HCT116 (cell line): ENCODE data around the gene CACNA1S. TPM values are rescaled to one million over a fixed set of nuclear protein-coding genes. Genes with fewer than 3 reads are reported as not detected.

ENCODE experiments used
- ATAC-seq: fragments of 200-7000 bp; cut with Tn5 transposase; 2 replicates; pipeline ENCODE4 v1.9.1; 2020; ENCODE audit warnings: mild to moderate bottlenecking, moderate library complexity
- BruUV-seq: library from RNA; stranded (reverse); fragments of 400-500 nt; replicated peaks from 2 replicates; lab custom pipeline; 2021; lab: Mats Ljungman, UMichigan
- CTCF ChIA-PET: fragments of 300-600 bp; sonication (Branson Sonifier 250); formaldehyde crosslinking; loops from one replicate; lab custom pipeline; 2021; ENCODE audit warnings: antibody characterized with exemption; lab: Charles Lee
- POLR2A ChIA-PET: fragments of 300-600, 350-600 bp; sonication (Branson Sonifier 250); formaldehyde crosslinking; loops from one replicate; lab custom pipeline; 2021; ENCODE audit warnings: antibody characterized with exemption; lab: Charles Lee
- RAD21 ChIA-PET, 2 experiments: fragments of 300-600 bp; sonication (Branson Sonifier 250); formaldehyde crosslinking; loops; one replicate each; lab custom pipeline; 2023; ENCODE audit warnings: low total read pairs in 2 of 2; ENCODE audit not compliant: uncharacterized antibody in 2 of 2, unreplicated experiment in 2 of 2, low non-redundant PET in 1 of 2; lab: Charles Lee
- DNase-seq: peaks from one replicate; pipeline ENCODE4 v3.0.0-alpha.2; 2010; ENCODE audit warnings: low read depth, low spot score
- H2AFZ ChIP-seq: fragments of 200-600 bp; shearing (Covaris generic), sonication (generic); 2 replicates; pipeline ENCODE4 v1.6.1; 2017; ENCODE audit warnings: low read depth, mixed run types, mixed read lengths, antibody characterized with exemption, low read length; ENCODE audit not compliant: poor library complexity, severe bottlenecking
- H3K27ac ChIP-seq: 2 replicates; pipeline ENCODE4 v1.5.1; 2012; ENCODE audit warnings: low read depth, low read length
- H3K27me3 ChIP-seq: fragments of 200-600 bp; sonication (generic); 2 replicates; pipeline ENCODE4 v1.6.1; 2016; ENCODE audit warnings: mixed run types, low read length, mixed read lengths; ENCODE audit not compliant: insufficient read depth
- H3K36me3 ChIP-seq, 2 experiments: fragments of 200-500 bp in 1 of 2; fragments of 200-600 bp in 1 of 2; sonication (Bioruptor generic) in 1 of 2; sonication (generic) in 1 of 2; 2 replicates each; pipeline versions ENCODE4 v1.5.1 to v1.6.1; 2014 to 2016; ENCODE audit warnings: low read length in 2 of 2, inconsistent platforms in 1 of 2, mixed read lengths in 1 of 2, mixed run types in 1 of 2; ENCODE audit not compliant: insufficient read depth in 2 of 2, control insufficient read depth in 1 of 2
- H3K4me1 ChIP-seq, 2 experiments: fragments of 200-600 bp in 1 of 2; sonication (generic) in 1 of 2; 2 replicates each; pipeline versions ENCODE4 v1.5.1 to v1.6.1; 2012 to 2017; ENCODE audit warnings: low read length in 2 of 2, inconsistent platforms in 1 of 2, mild to moderate bottlenecking in 1 of 2, mixed read lengths in 1 of 2, mixed run types in 1 of 2, moderate library complexity in 1 of 2; ENCODE audit not compliant: insufficient read depth in 2 of 2, control insufficient read depth in 1 of 2
- H3K4me2 ChIP-seq: fragments of 200-600 bp; sonication (generic); 2 replicates; pipeline ENCODE4 v1.6.1; 2017; ENCODE audit warnings: mixed run types, low read length, mixed read lengths
- H3K4me3 ChIP-seq, 2 experiments: fragments of 200-600 bp in 1 of 2; sonication (generic) in 1 of 2; replicated peaks in 1 of 2; 2 replicates each; pipeline ENCODE4 v1.5.1; 2011 to 2016; ENCODE audit warnings: low read length in 2 of 2, control low read depth in 1 of 2, low read depth in 1 of 2, mild to moderate bottlenecking in 1 of 2, mixed read lengths in 1 of 2, mixed run types in 1 of 2
- H3K79me2 ChIP-seq: fragments of 200-600 bp; sonication (generic); 2 replicates; pipeline ENCODE4 v1.6.1; 2017; ENCODE audit warnings: mild to moderate bottlenecking, mixed run types, low read length, moderate library complexity, mixed read lengths; ENCODE audit not compliant: insufficient read depth
- H3K9ac ChIP-seq: fragments of 200-600 bp; sonication (generic); 2 replicates; pipeline ENCODE4 v1.6.1; 2016; ENCODE audit warnings: low read length, mixed read lengths
- H3K9me2 ChIP-seq: fragments of 200-600 bp; sonication (generic), shearing (Covaris generic); 2 replicates; pipeline ENCODE4 v1.6.1; 2017; ENCODE audit warnings: mixed run types, mild to moderate bottlenecking, moderate library complexity; ENCODE audit not compliant: insufficient read depth
- H3K9me3 ChIP-seq, 2 experiments: fragments of 200-500 bp in 1 of 2; fragments of 200-600 bp in 1 of 2; sonication (Bioruptor generic) in 1 of 2; sonication (generic) in 1 of 2; 2 replicates each; pipeline ENCODE4 v1.6.1; 2014 to 2017; ENCODE audit warnings: low read length in 2 of 2, mixed read lengths in 2 of 2, inconsistent platforms in 1 of 2, low read depth in 1 of 2, mild to moderate bottlenecking in 1 of 2, mixed run types in 1 of 2, moderate library complexity in 1 of 2; ENCODE audit not compliant: control insufficient read depth in 1 of 2, insufficient read depth in 1 of 2
- H4K20me1 ChIP-seq: fragments of 200-600 bp; sonication (generic), shearing (Covaris generic); 2 replicates; pipeline ENCODE4 v1.6.1; 2017; ENCODE audit warnings: mixed run types, mild to moderate bottlenecking, moderate library complexity; ENCODE audit not compliant: insufficient read depth
- CEBPB ChIP-seq: IDR thresholded peaks from 2 replicates; pipeline ENCODE4 v1.6.1; 2012; ENCODE audit warnings: low read depth
- EGR1 ChIP-seq: IDR thresholded peaks from 2 replicates; pipeline ENCODE4 v1.6.1; 2012; ENCODE audit warnings: low read depth
- EZH2 ChIP-seq: fragments of 200-600 bp; sonication (generic); IDR thresholded peaks from 2 replicates; pipeline ENCODE4 v1.6.1; 2017; ENCODE audit warnings: antibody characterized with exemption, mixed run types
- EZH2phosphoT487 ChIP-seq: fragments of 200-600 bp; IDR thresholded peaks from 2 replicates; pipeline ENCODE4 v1.6.1; 2018; ENCODE audit warnings: antibody characterized with exemption, borderline replicate concordance
- FOSL1 ChIP-seq: IDR thresholded peaks from 2 replicates; pipeline ENCODE4 v1.6.1; 2012; ENCODE audit warnings: low read depth
- POLR2AphosphoS5 ChIP-seq: IDR thresholded peaks from 2 replicates; pipeline ENCODE4 v1.6.1; 2011; ENCODE audit warnings: mild to moderate bottlenecking, low read depth, low read length, moderate library complexity
- RAD21 ChIP-seq: IDR thresholded peaks from 2 replicates; pipeline ENCODE4 v1.6.1; 2012; ENCODE audit warnings: low read depth, mild to moderate bottlenecking
- SP1 ChIP-seq: IDR thresholded peaks from 2 replicates; pipeline ENCODE4 v1.6.1; 2012; ENCODE audit warnings: low read depth
- SRF ChIP-seq: IDR thresholded peaks from 2 replicates; pipeline ENCODE4 v1.6.1; 2012; ENCODE audit warnings: low read depth
- TCF7L2 ChIP-seq: IDR thresholded peaks from 2 replicates; pipeline ENCODE4 v1.7.0; 2011; ENCODE audit warnings: borderline replicate concordance, inconsistent platforms; ENCODE audit not compliant: insufficient read depth, insufficient read length; ENCODE audit errors: extremely low read depth
- ZFX ChIP-seq: fragments of 450-650 bp; IDR thresholded peaks from 2 replicates; pipeline ENCODE4 v1.6.1; 2017
- ZNF274 ChIP-seq: fragments of 200-500 bp; sonication (Bioruptor generic); IDR thresholded peaks from 2 replicates; pipeline ENCODE4 v1.6.1; 2014; ENCODE audit warnings: mild to moderate bottlenecking, low read depth, low read length, inconsistent platforms
- intact Hi-C: fragments of 100-400 bp; cut with micrococcal nuclease; formaldehyde crosslinking; loops from 2 replicates; pipeline ENCODE4 v1.10.0; 2022
- total RNA-seq: library from RNA; stranded (reverse); gene quantifications from one replicate; pipeline ENCODE4 v1.2.1, GENCODE V29; 2021; ENCODE audit not compliant: unreplicated experiment
- TF ChIP-seq, protein P1 (sequence below): IDR thresholded peaks from 2 replicates; pipeline ENCODE4 v1.6.1; 2012
- TF ChIP-seq, protein P2 (sequence below): IDR thresholded peaks from 2 replicates; pipeline ENCODE4 v1.6.1; 2012; ENCODE audit warnings: low read depth
- TF ChIP-seq, protein P3 (sequence below), 3 experiments: fragments of 200-600 bp in 1 of 3; sonication (generic) in 1 of 3; IDR thresholded peaks in 2 of 3; conservative IDR thresholded peaks in 1 of 3; 2 replicates each; pipeline ENCODE4 v1.5.1; 2012 to 2017; ENCODE audit warnings: low read depth in 2 of 3, low read length in 2 of 3, antibody characterized with exemption in 1 of 3, borderline replicate concordance in 1 of 3, control low read depth in 1 of 3, mild to moderate bottlenecking in 1 of 3, mixed read lengths in 1 of 3, mixed run types in 1 of 3, moderate library complexity in 1 of 3; ENCODE audit not compliant: insufficient read depth in 1 of 3

Gene CACNA1S
- total RNA-seq, 1 experiment from 2014 or later, result not detected

DNA sequence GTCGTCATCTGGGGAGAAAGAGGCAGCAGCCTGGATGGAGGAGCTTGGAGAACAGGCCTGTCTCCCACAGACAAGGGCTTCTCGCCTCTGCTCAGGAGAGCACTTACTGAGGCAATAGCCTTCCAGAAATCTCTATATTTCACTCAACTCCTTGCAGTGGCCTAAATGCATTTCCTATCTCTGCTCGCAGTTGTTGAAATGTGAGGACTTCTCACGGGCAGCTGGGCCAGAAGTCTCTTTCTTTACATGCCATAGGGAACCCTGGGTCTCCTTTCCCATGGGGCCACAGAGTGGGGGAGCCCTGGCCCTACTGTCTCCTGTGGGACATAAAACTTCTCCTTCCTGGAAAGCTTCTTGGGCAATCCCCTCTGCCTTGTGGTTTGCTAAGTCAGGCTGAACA lies 45.2 kb downstream of the CACNA1S start:
- no TSS peak for BruUV-seq
- ATAC-seq, result no peak
- Histone ChIP-seq H3K79me2 (no peaks in the 10 kb centered on the region), H3K27ac (no peak overlapping the region), H3K27me3 (no peaks in the 10 kb centered on the region; the same call in 1 of the 2 replicates), H3K9me2 (no peaks in the 10 kb centered on the region), H3K9me3 (no peaks in the 10 kb centered on the region), H3K9ac (no peak overlapping the region), H2AFZ (no peak overlapping the region), H3K36me3 (no peaks in the 10 kb centered on the region), H3K4me1 (peaks cover 0 to 7% of the 10 kb centered on the region in 2 experiments; a peak in 2 of 4 replicates), H3K4me2 (no peak overlapping the region), H3K4me3 (no peak overlapping the region), H4K20me1 (no peaks in the 10 kb centered on the region)
- ChIA-PET POLR2A (no interaction called here), RAD21 (no interaction called here), CTCF (interaction anchor here (1.0 kb wide), 1 partner anchor 19 kb away, joined by 3 read pairs; no protein-coding TSS in a partner anchor)
- no peak for DNase-seq
- intact Hi-C loops, result no loop called here
- TF ChIP-seq EZH2 (no peak), ZNF274 (no peak), FOSL1 (no peak), RAD21 (no peak), POLR2AphosphoS5 (no peak), SP1 (no peak), TCF7L2 (no peak), EGR1 (no peak), ZFX (no peak), EZH2phosphoT487 (no peak), CEBPB (no peak), SRF (no peak)
- TF ChIP-seq, protein P1, sequence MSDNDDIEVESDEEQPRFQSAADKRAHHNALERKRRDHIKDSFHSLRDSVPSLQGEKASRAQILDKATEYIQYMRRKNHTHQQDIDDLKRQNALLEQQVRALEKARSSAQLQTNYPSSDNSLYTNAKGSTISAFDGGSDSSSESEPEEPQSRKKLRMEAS, result no peak
- TF ChIP-seq, protein P2, sequence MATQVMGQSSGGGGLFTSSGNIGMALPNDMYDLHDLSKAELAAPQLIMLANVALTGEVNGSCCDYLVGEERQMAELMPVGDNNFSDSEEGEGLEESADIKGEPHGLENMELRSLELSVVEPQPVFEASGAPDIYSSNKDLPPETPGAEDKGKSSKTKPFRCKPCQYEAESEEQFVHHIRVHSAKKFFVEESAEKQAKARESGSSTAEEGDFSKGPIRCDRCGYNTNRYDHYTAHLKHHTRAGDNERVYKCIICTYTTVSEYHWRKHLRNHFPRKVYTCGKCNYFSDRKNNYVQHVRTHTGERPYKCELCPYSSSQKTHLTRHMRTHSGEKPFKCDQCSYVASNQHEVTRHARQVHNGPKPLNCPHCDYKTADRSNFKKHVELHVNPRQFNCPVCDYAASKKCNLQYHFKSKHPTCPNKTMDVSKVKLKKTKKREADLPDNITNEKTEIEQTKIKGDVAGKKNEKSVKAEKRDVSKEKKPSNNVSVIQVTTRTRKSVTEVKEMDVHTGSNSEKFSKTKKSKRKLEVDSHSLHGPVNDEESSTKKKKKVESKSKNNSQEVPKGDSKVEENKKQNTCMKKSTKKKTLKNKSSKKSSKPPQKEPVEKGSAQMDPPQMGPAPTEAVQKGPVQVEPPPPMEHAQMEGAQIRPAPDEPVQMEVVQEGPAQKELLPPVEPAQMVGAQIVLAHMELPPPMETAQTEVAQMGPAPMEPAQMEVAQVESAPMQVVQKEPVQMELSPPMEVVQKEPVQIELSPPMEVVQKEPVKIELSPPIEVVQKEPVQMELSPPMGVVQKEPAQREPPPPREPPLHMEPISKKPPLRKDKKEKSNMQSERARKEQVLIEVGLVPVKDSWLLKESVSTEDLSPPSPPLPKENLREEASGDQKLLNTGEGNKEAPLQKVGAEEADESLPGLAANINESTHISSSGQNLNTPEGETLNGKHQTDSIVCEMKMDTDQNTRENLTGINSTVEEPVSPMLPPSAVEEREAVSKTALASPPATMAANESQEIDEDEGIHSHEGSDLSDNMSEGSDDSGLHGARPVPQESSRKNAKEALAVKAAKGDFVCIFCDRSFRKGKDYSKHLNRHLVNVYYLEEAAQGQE, result no peak
- TF ChIP-seq, protein P3, sequence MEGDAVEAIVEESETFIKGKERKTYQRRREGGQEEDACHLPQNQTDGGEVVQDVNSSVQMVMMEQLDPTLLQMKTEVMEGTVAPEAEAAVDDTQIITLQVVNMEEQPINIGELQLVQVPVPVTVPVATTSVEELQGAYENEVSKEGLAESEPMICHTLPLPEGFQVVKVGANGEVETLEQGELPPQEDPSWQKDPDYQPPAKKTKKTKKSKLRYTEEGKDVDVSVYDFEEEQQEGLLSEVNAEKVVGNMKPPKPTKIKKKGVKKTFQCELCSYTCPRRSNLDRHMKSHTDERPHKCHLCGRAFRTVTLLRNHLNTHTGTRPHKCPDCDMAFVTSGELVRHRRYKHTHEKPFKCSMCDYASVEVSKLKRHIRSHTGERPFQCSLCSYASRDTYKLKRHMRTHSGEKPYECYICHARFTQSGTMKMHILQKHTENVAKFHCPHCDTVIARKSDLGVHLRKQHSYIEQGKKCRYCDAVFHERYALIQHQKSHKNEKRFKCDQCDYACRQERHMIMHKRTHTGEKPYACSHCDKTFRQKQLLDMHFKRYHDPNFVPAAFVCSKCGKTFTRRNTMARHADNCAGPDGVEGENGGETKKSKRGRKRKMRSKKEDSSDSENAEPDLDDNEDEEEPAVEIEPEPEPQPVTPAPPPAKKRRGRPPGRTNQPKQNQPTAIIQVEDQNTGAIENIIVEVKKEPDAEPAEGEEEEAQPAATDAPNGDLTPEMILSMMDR (IDR thresholded peaks at IDR 0.05 in 2 of 3, conservative IDR thresholded peaks at IDR 0.05 in 1 of 3; ENCODE audit: borderline replicate concordance in 1 of 3, insufficient read depth in 1 of 3, low read depth in 2 of 3, low read length in 2 of 3), result no peak
